HepG2 (cell line): Measurements from ENCODE around the gene TSTD2. TPM values are rescaled to one million over a fixed set of nuclear protein-coding genes. Genes with fewer than 3 reads are reported as not detected.

Experiments used
- ATAC-seq: fragments of 200-7000 bp; cut with Tn5 transposase; 3 replicates; pipeline ENCODE4 v1.9.1; 2020; ENCODE audit warnings: mild to moderate bottlenecking, moderate library complexity
- BruUV-seq: library from RNA; stranded (reverse); fragments of 400-500 nt; replicated peaks from 2 replicates; lab custom pipeline; 2021; lab: Mats Ljungman, UMichigan
- CTCF ChIA-PET: fragments of 300-600 bp; formaldehyde crosslinking; extraction: SDS; loops from one replicate; lab custom pipeline; 2021; ENCODE audit warnings: low total read pairs, inconsistent platforms, low intra/inter-chr PET ratio; lab: Yijun Ruan, JAX
- POLR2A ChIA-PET: fragments of 350-600 bp; sonication (Branson Sonifier 250); formaldehyde crosslinking; loops from one replicate; lab custom pipeline; 2020; ENCODE audit warnings: antibody characterized with exemption, inconsistent platforms; lab: Yijun Ruan, JAX
- DNase-seq: peaks from one replicate; pipeline ENCODE4 v3.0.0-alpha.2; 2015; ENCODE audit warnings: low spot score
- FAIRE-seq: peaks from 3 replicates; lab custom pipeline; 2011; peaks lifted over from hg19 to GRCh38; lab: Jason Lieb, UNC
- H2AFZ ChIP-seq: one replicate; pipeline ENCODE4 v1.6.1; 2011; ENCODE audit warnings: low read length, inconsistent platforms
- H3K27ac ChIP-seq: fragments of 300-600 bp; 3 replicates; pipeline ENCODE4 v1.8.0; 2011; ENCODE audit warnings: mixed run types, mild to moderate bottlenecking, mixed read lengths, low read length, inconsistent platforms; ENCODE audit not compliant: insufficient read depth; ENCODE audit errors: extremely low read length
- H3K27me3 ChIP-seq, 2 experiments: fragments of 200-600 bp in 1 of 2; 2 replicates in 1 of 2; 3 replicates in 1 of 2; pipeline versions ENCODE4 v1.6.0 to v1.8.0; 2011; ENCODE audit warnings: low read length in 2 of 2, mild to moderate bottlenecking in 2 of 2, moderate library complexity in 2 of 2, inconsistent platforms in 1 of 2; ENCODE audit not compliant: insufficient read depth in 2 of 2, control insufficient read depth in 1 of 2
- H3K36me3 ChIP-seq, 2 experiments: fragments of 200-600 bp in 1 of 2; replicated peaks in 1 of 2; 2 replicates in 1 of 2; 3 replicates in 1 of 2; pipeline versions ENCODE4 v1.5.1 to v1.8.0; 2011; ENCODE audit warnings: low read length in 2 of 2, inconsistent platforms in 1 of 2; ENCODE audit not compliant: insufficient read depth in 2 of 2, control insufficient read depth in 1 of 2
- H3K4me1 ChIP-seq: 2 replicates; pipeline ENCODE4 v1.5.1; 2012; ENCODE audit warnings: low read length, inconsistent platforms; ENCODE audit not compliant: insufficient read depth
- H3K4me2 ChIP-seq: 2 replicates; pipeline ENCODE4 v1.6.0; 2011; ENCODE audit warnings: low read depth, low read length, inconsistent platforms
- H3K4me3 ChIP-seq, 3 experiments: fragments of 200-600 bp in 1 of 3; sonication (generic), shearing (Covaris generic) in 1 of 3; replicated peaks in 1 of 3; 2 replicates each; pipeline ENCODE4 v1.5.1; 2011 to 2016; ENCODE audit warnings: low read length in 3 of 3, inconsistent platforms in 2 of 3, low read depth in 2 of 3, mild to moderate bottlenecking in 2 of 3, control low read depth in 1 of 3, mixed read lengths in 1 of 3; ENCODE audit not compliant: insufficient read depth in 1 of 3
- H3K79me2 ChIP-seq: one replicate; pipeline ENCODE4 v1.6.1; 2011; ENCODE audit warnings: low read length, inconsistent platforms; ENCODE audit not compliant: insufficient read depth
- H3K9ac ChIP-seq: 2 replicates; pipeline ENCODE4 v1.6.0; 2011; ENCODE audit warnings: mild to moderate bottlenecking, low read depth, low read length, inconsistent platforms; ENCODE audit not compliant: insufficient read depth
- H3K9me3 ChIP-seq: 2 replicates; pipeline ENCODE4 v1.5.1; 2012; ENCODE audit warnings: mild to moderate bottlenecking, low read length
- H4K20me1 ChIP-seq: 2 replicates; pipeline ENCODE4 v1.6.0; 2011; ENCODE audit warnings: inconsistent platforms, mild to moderate bottlenecking, low read length, moderate library complexity; ENCODE audit not compliant: insufficient read depth
- CENPX ChIP-seq: sonication (generic); formaldehyde crosslinking; IDR thresholded peaks from 2 replicates; pipeline ENCODE4 v1.9.0; 2021; ENCODE audit warnings: mild to moderate bottlenecking, missing genetic modification reagents, moderate library complexity
- CHCHD3 ChIP-seq: sonication (generic); formaldehyde crosslinking; IDR thresholded peaks from 2 replicates; pipeline ENCODE4 v1.8.0; 2022; ENCODE audit warnings: mild to moderate bottlenecking, missing genetic modification reagents, moderate library complexity
- KDM1A ChIP-seq: IDR thresholded peaks from 2 replicates; pipeline ENCODE4 v1.6.1; 2016; ENCODE audit warnings: missing compliant biosample characterization
- PAWR ChIP-seq: sonication (generic); formaldehyde crosslinking; IDR thresholded peaks from 2 replicates; pipeline ENCODE4 v1.4.0; 2020; ENCODE audit warnings: missing genetic modification reagents, mild to moderate bottlenecking, borderline replicate concordance
- TP53 ChIP-seq: sonication (generic); formaldehyde crosslinking; conservative IDR thresholded peaks from 2 replicates; pipeline ENCODE4 v1.4.0; 2020; ENCODE audit warnings: missing genetic modification reagents
- ZBTB1 ChIP-seq: sonication (generic); formaldehyde crosslinking; IDR thresholded peaks from 2 replicates; pipeline ENCODE4 v1.4.0; 2020; ENCODE audit warnings: missing genetic modification reagents, borderline replicate concordance
- ZMYM2 ChIP-seq: sonication (generic); formaldehyde crosslinking; IDR thresholded peaks from 2 replicates; pipeline ENCODE4 v1.8.0; 2022; ENCODE audit warnings: mild to moderate bottlenecking, missing genetic modification reagents
- ZSCAN22 ChIP-seq: sonication (generic); formaldehyde crosslinking; IDR thresholded peaks from 2 replicates; pipeline ENCODE4 v1.4.0; 2020; ENCODE audit warnings: mild to moderate bottlenecking, missing genetic modification reagents
- WGBS: methylation state at CpG from one replicate; pipeline ENCODE4 v1.1.6; 2017; ENCODE audit warnings: low lambda C conversion rate; 5-methylcytosine and 5-hydroxymethylcytosine counted together
- in situ Hi-C: cut with HindIII; loops from 2 replicates; pipeline ENCODE4 v1.10.0; 2017; ENCODE audit warnings: low pct_unique_long_range_greater_than_20kb; ENCODE audit not compliant: extremely low pct_ligation_motif_present
- intact Hi-C: fragments of 100-400 bp; cut with micrococcal nuclease; formaldehyde crosslinking; loops from one replicate; pipeline ENCODE4 v1.10.0; 2022; ENCODE audit not compliant: unreplicated experiment
- polyA plus RNA-seq, 8 experiments: library from polyadenylated mRNA; depleted of rRNA in 3 of 8; stranded (reverse) in 7 of 8; unstranded in 1 of 8; fragments of >200 nt; fragmentation: Illumina TruSeq in 4 of 8; extraction: Trizol in 4 of 8; gene quantifications; 2 replicates each; pipeline versions ENCODE4 v1.2.1 to v1.2.3, GENCODE V29; 2011 to 2016; ENCODE audit warnings: low read depth in 4 of 8, missing spikeins in 1 of 8, mixed read lengths in 1 of 8; ENCODE audit not compliant: insufficient read depth in 1 of 8
- total RNA-seq, 5 experiments: library from RNA; depleted of rRNA; stranded (reverse); fragments of >200 nt; fragmentation: Illumina TruSeq; extraction: Trizol; gene quantifications; 2 replicates each; pipeline ENCODE4 v1.2.3, GENCODE V29; 2016; ENCODE audit warnings: low read depth in 1 of 5

TSTD2 gene
- total and polyA plus RNA-seq, 2 of the 13 experiments (the other 11 are each of a cell fraction or from before 2014, with no cell fraction given), result 16.0 to 23.1 TPM

DNA sequence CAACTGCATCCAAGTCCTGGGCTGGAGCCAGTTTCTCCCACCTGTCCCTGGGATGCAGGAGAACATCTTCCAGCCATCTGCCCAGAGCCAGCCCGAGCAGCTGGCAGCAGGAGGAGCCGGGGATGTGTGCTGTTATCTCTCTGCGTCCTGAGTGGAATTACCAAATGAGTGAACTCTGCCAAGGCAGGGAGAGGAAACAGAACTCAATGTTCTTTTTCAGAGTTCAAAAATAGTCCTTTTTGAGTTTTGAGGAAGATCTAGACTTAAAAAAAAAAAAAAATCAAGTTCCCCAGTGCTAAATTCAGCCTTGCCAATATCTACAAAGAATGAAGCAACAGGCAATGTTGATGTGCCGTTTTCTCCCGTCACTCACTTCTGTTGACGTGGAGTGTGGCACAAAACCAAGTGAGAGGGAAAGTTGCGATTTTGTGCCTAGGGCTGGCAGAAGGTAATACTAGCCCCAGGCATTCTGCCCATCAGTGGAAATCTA is 75.5 kb downstream of the TSTD2 start:
- 9% methylated on average over 7 of the region's 7 CpGs for WGBS
- DNase-seq (no peak), ATAC-seq (no peak), FAIRE-seq (no peak)
- Histone ChIP-seq H2AFZ (no peak overlapping the region), H3K79me2 (no peaks in the 10 kb centered on the region), H3K4me1 (no peaks in the 10 kb centered on the region), H3K9ac (no peak overlapping the region), H3K36me3 (no peaks in the 10 kb centered on the region)
- in situ Hi-C loops, result no loop called here
- BruUV-seq, result no TSS peak
- TF ChIP-seq KDM1A (CRISPR knock-in tag), result no peak
- TF ChIP-seq CHCHD3 (CRISPR knock-in tag), result no peak
- TF ChIP-seq TP53, result no peak
- TF ChIP-seq ZBTB1 (CRISPR knock-in tag), result no peak
- no peak for TF ChIP-seq ZSCAN22
- TF ChIP-seq, all 625 proteins: peak for 0
- no peaks in the 10 kb centered on the region for H3K9me3 ChIP-seq
- intact Hi-C loops, result no loop called here
- peaks cover 2 to 23% of the 10 kb centered on the region in 2 experiments; a peak in 3 of 5 replicates for H3K27me3 ChIP-seq
- ChIA-PET POLR2A (no interaction called here), CTCF (no interaction called here)
- H4K20me1 ChIP-seq, result no peaks in the 10 kb centered on the region
- H3K4me3 ChIP-seq, result no peak overlapping the region
- no peak overlapping the region for H3K4me2 ChIP-seq
- H3K27ac ChIP-seq, result no peak overlapping the region

DNA sequence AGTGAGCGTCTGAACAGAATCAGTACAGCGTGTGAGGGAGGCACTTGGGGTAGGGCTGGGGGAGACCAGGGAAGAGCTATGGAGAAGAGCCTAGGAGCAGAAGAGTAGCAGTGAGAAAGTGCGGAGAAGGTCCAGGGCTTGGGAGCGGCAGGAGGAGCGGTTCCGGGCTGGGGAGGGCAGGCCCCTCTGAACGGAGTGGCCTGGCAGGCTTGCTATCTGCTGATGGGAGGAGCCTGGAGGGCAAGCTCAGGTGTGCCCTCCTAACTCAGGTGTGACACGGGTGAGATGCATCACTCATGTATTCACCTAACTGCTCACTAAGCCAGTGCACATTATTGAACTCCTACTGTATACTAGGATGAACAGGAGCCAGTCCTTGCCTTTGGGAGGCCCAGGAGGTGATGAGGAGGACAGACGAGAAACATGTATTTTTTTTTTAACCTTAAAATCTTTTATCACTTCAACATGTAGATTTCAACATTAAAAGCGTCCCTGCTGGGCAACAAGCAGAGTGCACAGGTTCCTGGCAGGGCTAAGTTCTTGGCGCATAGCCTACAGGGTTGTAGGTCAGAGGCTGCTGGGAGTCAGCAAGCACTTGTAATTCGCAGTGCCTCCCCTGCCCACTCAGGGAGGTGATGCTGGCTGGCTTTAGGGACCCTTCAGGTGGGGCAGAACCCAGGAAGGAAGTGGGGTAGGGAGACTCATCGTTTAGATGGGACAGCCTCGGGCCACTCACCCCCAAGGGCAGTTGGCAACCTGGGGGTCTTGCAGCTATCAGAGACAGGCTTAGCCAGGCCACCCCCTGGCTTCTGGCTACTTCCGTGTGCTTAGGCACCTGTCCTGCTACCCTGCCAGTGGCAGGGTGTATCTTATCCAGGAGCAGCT is 76.2 kb downstream of the TSTD2 start:
- 56% methylated on average over 12 of the region's 15 CpGs for WGBS
- Histone ChIP-seq H3K4me3 (no peak overlapping the region), H3K9me3 (no peaks in the 10 kb centered on the region), H3K27me3 (peaks cover 2 to 23% of the 10 kb centered on the region in 2 experiments; a peak in 3 of 5 replicates), H2AFZ (no peak overlapping the region), H3K4me1 (no peaks in the 10 kb centered on the region), H3K36me3 (no peaks in the 10 kb centered on the region), H3K79me2 (no peaks in the 10 kb centered on the region), H4K20me1 (no peaks in the 10 kb centered on the region), H3K4me2 (no peak overlapping the region), H3K9ac (no peak overlapping the region), H3K27ac (no peak overlapping the region)
- in situ Hi-C loops, result no loop called here
- intact Hi-C loops, result no loop called here
- ATAC-seq, result no peak
- no TSS peak for BruUV-seq
- FAIRE-seq, result no peak
- CTCF ChIA-PET, result no interaction called here
- no peak for DNase-seq
- TF ChIP-seq PAWR (CRISPR knock-in tag), result no peak
- TF ChIP-seq ZMYM2 (CRISPR knock-in tag), result no peak
- TF ChIP-seq CENPX, result no peak
- POLR2A ChIA-PET, result no interaction called here
